RWPE1 (cell line): ENCODE data around the gene MIOS.

Source experiments
- CTCF ChIA-PET: fragments of 350-600 bp; sonication (Branson Sonifier 250); formaldehyde crosslinking; extraction: SDS; loops from one replicate; lab custom pipeline; 2021; lab: Yijun Ruan, JAX
- POLR2A ChIA-PET: fragments of 400-600 bp; formaldehyde crosslinking; extraction: SDS; loops from one replicate; lab custom pipeline; 2020; ENCODE audit warnings: antibody characterized with exemption; ENCODE audit not compliant: low non-redundant PET; lab: Yijun Ruan, JAX
- DNase-seq: peaks from one replicate; pipeline ENCODE4 v3.0.0; 2012; ENCODE audit warnings: low spot score
- H3K27ac ChIP-seq: fragments of 450-650 bp; 2 replicates; pipeline ENCODE4 v1.5.1; 2017
- CTCF ChIP-seq: fragments of 450-650 bp; conservative IDR thresholded peaks from 2 replicates; pipeline ENCODE4 v1.5.1; 2017; ENCODE audit warnings: low read depth, mild to moderate bottlenecking

Gene MIOS

GRCh38 chr7:7566651-7567611, at the start of gene MIOS:
Gene MIOS (plus strand): TSS chr7:7566884. CDS start chr7:7572476, 5,592 bp downstream.
- DNase-seq: peak; percentile 94
- ChIA-PET CTCF (interaction anchor here (0.6 kb wide), 1 partner anchor 702 kb away, joined by 3 read pairs; no protein-coding TSS in a partner anchor), POLR2A (interaction anchor here (0.6 kb wide), 1 partner anchor 19 kb away, joined by 4 read pairs; no protein-coding TSS in a partner anchor)
- peak within 1 kb of the TSS; percentile 88 for H3K27ac ChIP-seq
- no peak for TF ChIP-seq CTCF

GRCh38 chr7:7517754-7518153, 48.9 kb upstream of the MIOS start:
- H3K27ac ChIP-seq: no peak overlapping the region
- DNase-seq: no peak
- ChIA-PET POLR2A (no interaction called here), CTCF (no interaction called here)
- no peak for TF ChIP-seq CTCF

- ChIA-PET CTCF (interaction anchor here (0.6 to 1.1 kb wide), 2 partner anchors 95 to 221 kb away, joined by 3 read pairs; no protein-coding TSS in a partner anchor), POLR2A (no interaction called here)
- H3K27ac ChIP-seq: no peak overlapping the region
- no peak for DNase-seq
- TF ChIP-seq CTCF: no peak
Measured at GRCh38 chr7:7519056-7519455, 47.6 kb upstream of the MIOS start.

GRCh38 chr7:7519528-7519927, 47.2 kb upstream of the MIOS start:
- H3K27ac ChIP-seq: no peak overlapping the region
- no peak for DNase-seq
- TF ChIP-seq CTCF: no peak
- ChIA-PET POLR2A (no interaction called here), CTCF (interaction anchor here (1.1 kb wide), 1 partner anchor 95 kb away, joined by 3 read pairs; no protein-coding TSS in a partner anchor)

GRCh38 chr7:7521259-7521658, 45.4 kb upstream of the MIOS start:
- no peak for TF ChIP-seq CTCF
- no peak for DNase-seq
- no peak overlapping the region for H3K27ac ChIP-seq
- CTCF ChIA-PET: interaction anchor here (0.5 kb wide), 1 partner anchor 549 kb away, joined by 3 read pairs; no protein-coding TSS in a partner anchor
- POLR2A ChIA-PET: no interaction called here

GRCh38 chr7:7522421-7522820, 44.3 kb upstream of the MIOS start:
- POLR2A ChIA-PET: no interaction called here
- CTCF ChIA-PET: no interaction called here
- no peak overlapping the region for H3K27ac ChIP-seq
- no peak for TF ChIP-seq CTCF
- no peak for DNase-seq
